CD4-positive, alpha-beta T cell treated with Interleukin-6 at 100 ng/mL for 8 hours (primary cell): ENCODE data around the gene TGFB2.

Experiments
- DNase-seq: peaks from one replicate; pipeline ENCODE4 v3.0.0-alpha.2; 2020; ENCODE audit warnings: mixed read lengths, low spot score

TGFB2 gene

DNA sequence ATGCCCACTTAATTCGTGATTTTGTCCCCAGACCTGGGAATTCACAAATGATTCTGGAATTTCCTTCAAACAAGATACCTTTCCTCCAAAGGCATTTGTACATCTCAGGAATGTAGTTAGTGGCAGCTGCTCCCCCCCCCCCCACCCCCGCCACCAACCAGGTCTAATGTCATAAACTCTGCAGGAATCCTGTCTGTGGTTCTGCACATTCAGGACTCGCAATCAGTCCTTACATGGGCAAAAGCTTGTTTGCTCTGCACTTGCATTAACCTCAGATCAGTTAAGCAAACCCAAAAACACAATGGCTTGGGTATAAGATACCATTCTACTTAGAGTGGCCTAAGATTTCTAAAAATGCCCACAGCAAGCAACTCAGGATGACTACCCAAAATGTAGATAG is 143.8 kb downstream of the TGFB2 start:
- no peak for DNase-seq

DNA sequence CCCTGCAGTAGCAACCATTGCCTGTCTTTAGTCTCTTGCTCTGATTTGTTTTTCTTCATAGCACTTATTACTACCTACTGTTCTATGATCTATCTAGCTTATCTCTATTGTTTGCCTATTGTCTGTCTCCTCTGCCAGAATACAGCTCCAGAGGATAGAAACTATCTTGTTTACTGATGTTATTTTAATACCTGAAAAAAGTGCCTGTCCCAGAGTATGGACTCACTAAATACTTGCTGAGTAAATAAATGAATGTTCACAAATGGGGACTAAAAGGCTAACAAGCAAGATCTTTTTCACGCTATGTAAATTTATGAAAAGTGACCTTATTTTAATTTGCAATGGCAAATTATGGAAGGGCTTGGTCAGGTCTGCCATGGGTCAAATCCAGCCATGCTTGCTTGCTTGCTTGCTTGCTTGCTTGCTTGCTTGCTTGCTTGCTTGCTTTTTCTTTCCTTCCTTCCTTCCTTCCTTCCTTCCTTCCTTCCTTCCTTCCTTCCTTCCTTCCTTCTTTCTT is 145.3 kb downstream of the TGFB2 start:
- no peak for DNase-seq

DNA sequence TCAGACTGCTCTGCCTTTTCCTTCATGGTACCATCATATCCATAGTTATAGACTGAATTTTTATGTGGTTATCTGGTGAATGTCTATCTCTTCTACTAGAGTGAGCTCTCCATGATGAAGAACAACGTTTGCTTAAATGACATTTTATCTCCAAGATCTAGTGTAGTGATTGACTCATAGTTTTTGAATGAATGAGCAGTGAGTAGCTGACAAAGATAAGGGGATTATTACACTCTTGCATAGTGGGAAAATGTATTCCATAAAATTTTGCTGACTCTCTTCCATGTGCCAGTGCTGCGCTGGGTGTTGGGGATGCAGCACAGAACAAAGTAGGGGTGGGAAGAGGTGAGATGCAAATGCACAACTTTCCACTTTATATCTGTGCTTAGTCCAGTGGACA is 147.7 kb downstream of the TGFB2 start:
- no peak for DNase-seq

DNA sequence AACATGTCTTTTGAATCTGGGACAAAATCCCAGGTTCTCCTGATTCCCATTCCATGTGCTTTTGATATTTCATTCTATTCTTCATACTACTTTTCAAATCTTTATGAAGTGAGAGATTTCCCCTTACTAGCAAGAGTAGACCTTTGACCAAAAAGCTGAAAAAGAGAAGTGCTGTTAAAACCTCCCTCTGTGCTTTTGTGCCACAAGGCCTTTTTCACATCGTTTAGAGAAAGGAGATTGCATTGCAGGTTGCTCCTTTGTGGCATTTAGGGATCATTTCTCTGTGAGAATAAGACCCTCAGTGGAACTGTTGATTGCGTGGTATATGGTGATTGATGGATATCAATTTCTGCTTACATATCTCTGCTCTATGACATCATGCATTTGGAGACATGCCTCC is 148.8 kb downstream of the TGFB2 start:
- no peak for DNase-seq
